ENCODE data around the gene OR10H3.

DNA sequence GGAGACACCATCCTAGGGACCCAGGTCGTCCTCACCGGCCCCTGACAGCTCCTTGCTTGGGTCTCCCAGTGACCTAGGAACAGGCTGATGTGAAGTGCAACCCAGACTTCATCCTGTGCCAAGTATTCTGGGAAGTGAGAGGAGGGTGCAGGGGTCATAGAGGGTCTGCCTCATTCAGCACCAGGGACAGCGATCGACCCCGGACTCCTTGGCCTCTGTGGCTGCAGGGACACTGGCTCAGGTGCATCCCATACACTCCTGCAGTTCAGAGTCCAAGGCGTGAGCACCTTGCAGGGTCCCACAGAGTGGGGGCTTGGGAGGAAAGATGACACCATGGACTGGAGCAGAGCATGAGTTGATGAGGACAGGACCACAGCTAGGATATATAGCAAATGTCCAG, 20.0 kb upstream of the OR10H3 start:
- TF ChIP-seq EZH2 (IDR thresholded peaks at IDR 0.05; ENCODE audit: borderline replicate concordance, low read length), result no peak
- no peak for TF ChIP-seq CTCF (conservative IDR thresholded peaks at IDR 0.05 in 1 of 2, IDR thresholded peaks at IDR 0.05 in 1 of 2; ENCODE audit: extremely low read depth in 1 of 2, insufficient read depth in 1 of 2, low read depth in 1 of 2, low read length in 2 of 2)
